Mammary epithelial cell (primary cell): ENCODE results near the gene ALKBH3.

Experiments used
- CTCF ChIP-seq, 2 donors: IDR thresholded peaks in 1 of 2; conservative IDR thresholded peaks in 1 of 2; 2 replicates each; pipeline ENCODE4 v1.5.1; 2011 to 2012; ENCODE audit warnings: inconsistent platforms in 2 of 2, low read length in 2 of 2, mild to moderate bottlenecking in 2 of 2, control low read depth in 1 of 2, low read depth in 1 of 2; ENCODE audit not compliant: insufficient read depth in 1 of 2; ENCODE audit errors: extremely low read depth in 1 of 2
- EZH2 ChIP-seq: IDR thresholded peaks from 2 replicates; pipeline ENCODE4 v1.6.1; 2012; ENCODE audit warnings: low read length, inconsistent platforms, borderline replicate concordance

DNA sequence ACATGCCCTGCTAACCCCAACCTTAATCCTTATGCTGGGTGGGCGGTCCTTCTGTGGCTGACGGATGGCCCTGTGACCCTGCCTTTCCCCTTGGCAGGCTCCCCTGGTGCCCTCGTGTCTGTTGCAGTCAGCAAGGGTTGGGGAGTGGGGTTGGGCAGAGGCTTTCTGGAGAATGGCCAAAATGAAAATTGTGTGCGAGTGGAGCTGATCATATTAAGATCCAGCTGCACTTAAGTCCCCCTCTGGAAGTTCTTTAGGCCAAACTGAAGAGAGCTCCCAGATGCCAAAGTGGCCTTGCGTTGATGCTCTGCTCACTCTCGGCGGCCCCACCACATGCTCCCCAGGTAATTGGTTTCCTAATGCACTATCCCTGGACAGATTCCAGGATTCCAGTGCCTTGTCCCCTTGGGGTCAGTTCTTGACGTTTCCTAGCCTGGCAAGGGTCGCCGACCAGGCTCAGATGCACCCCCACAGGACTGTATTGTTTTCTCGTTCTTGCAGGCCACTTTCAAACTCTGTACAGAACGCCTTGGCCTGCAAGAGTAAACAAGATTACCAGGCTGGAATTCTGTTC is 45.4 kb downstream of the ALKBH3 start:
- no peak for TF ChIP-seq EZH2
- TF ChIP-seq CTCF (conservative IDR thresholded peaks at IDR 0.05 in 1 of 2, IDR thresholded peaks at IDR 0.05 in 1 of 2; ENCODE audit: extremely low read depth in 1 of 2, insufficient read depth in 1 of 2, low read depth in 1 of 2, low read length in 2 of 2), result no peak
